ENCODE measurements around the gene MEAF6.
A peak's percentile ranks its signal among the peaks of the same experiment; 100 is the strongest.

Gene MEAF6

DNA sequence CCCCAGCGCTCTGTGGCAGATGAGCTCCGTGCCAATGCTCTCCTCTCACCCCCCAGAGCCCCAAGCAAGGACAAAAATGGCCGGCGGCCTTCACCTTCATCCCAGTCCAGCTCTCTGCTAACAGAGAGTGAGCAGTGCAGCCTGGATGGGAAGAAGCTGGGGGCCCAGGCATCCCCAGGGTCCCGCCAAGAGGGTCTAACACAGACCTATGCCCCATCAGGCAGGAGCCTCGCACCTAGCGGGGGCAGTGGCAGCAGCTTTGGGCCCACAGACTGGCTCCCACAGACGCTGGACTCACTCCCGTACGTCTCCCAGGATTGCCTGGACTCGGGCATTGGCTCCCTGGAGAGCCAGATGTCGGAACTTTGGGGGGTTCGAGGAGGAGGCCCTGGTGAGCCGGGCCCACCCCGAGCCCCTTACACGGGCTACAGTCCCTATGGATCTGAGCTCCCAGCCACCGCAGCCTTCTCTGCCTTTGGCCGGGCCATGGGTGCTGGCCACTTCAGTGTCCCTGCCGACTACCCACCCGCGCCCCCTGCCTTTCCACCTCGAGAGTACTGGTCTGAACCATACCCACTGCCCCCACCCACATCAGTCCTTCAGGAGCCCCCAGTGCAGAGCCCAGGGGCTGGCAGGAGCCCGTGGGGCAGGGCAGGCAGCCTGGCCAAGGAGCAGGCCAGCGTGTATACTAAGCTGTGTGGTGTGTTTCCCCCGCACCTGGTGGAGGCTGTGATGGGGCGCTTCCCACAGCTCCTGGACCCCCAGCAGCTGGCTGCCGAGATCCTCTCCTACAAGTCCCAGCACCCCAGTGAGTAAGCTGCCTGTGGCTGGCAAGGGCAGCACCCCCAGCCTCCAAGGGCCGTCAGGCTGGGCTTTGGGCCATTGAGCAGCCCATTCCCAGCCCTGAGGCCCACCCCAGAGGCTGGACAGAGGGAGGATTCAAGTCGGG, 31.5 kb downstream of the MEAF6 start:
- no peak for DNase-seq

DNA sequence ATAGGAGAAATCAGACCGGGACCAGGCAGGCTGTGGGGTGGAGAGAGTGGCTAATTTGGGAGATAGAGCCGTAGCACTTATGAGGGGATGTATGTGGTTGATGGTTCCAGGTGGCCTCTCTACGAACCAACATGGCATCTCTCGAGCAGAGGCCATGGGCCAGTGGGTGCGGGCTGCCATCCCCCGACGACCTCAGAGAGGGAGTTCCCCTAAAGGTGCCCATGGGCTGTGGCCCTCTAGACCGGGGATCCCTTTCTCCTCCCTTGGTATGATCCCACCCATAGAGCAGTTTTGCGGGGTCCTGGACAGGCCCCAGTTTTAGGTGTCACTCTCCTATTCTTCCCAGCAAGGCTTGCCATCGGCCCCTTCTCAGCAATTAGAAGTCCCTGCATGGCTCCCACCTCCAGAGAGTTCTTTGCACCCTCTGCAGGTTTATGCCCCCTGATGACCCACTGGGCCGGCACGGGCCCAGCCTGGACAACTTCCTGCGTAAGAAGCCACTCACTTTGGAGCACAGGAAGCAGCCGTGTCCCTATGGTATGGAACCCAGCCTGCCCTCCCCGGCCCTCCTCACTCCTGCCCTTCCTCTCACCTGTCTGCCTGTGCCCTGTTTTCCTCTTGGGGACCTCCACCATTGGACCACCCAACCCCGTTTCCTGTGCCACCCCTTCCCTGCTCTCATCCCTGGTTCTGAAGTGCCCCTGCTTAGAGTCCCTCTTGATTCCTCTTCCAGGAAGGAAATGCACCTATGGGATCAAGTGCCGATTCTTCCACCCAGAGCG, 32.4 kb downstream of the MEAF6 start:
- no peak for DNase-seq

- peak; percentile 51 for DNase-seq
These were observed 33.1 kb downstream of the MEAF6 start for GRCh38 chr1:37481289-37482003.

DNA sequence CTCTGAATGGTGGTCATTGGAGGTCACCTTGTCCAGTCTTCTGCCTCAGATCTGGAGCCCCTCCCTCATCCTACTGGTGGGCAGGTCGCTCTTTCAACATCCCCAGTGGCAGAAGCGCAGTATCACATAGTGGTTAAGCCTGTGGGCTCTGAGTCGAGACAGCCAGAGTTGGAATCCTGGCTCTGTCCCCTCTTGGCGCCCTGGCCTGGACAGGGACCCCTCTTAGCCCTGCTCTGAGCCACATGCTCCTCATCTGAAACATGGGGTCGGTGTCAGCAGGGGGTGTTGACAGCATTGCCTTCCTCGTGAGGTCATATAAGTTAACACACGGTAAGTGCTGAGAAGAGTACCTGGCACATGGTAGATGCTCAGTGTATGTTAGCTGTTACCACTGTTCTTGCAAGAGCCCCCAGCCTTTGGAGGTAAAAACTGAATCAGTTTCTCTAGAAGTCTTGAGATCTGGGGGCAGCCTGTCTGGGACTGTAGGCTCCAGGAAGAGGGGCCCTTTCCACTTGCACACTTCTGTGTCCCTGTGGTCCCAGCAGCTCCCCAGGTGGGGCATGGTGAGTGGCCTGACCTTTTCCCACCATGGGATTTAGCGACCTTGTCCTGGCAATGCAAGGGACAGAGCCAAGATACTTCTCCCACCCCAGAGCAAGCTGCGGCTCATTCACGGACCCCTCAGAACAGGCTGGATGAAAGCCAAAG, 33.8 kb downstream of the MEAF6 start:
- DNase-seq = no peak

- DNase-seq = no peak
These were observed 34.5 kb downstream of the MEAF6 start for GRCh38 chr1:37480125-37480466.

GRCh38 chr1:37479255-37480124, 35.1 kb downstream of the MEAF6 start:
- peak; percentile 96 for DNase-seq

GRCh38 chr1:37478890-37479254, 35.7 kb downstream of the MEAF6 start:
- peak; percentile 67 for DNase-seq

GRCh38 chr1:37478451-37478881, 36.1 kb downstream of the MEAF6 start:
- peak; percentile 75 for DNase-seq

- DNase-seq = no peak
These were observed 36.6 kb downstream of the MEAF6 start for GRCh38 chr1:37477946-37478345.

DNA sequence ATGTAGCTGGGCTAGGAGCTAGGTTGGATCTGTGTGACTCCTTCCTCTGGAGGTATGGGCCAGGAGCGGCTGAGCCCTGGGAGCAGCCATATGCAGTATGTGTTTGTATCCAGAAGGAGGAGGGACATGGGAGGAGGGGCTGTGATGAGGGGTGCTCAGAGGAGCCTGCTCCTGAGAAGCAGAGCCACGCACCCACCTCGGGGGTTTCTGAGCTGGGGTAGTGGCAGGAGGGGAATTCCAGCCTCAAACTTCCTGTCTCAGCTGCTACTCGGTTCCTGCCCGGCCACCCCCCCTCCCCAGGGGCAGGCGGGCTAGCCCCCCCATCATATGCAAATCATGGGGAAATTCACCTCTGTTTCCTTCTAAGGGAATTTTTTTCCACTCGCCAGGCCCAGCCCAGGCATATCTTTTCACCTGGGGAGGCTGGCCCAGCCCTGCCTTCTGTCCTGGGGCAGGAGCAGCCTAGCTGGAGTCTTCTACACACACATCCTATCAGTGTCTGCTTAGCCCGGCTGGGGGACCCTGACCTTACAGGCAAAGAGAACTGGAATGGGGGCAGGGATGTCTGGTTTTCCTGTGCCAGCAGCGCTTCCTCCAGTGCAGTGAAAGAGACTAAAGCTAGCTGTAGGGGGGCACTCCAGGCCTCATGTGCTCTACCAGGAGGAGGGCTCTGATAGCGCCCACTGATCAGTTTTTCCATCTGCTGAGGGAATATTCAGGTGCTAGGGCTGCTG, 37.2 kb downstream of the MEAF6 start:
- DNase-seq = peak; percentile 89

DNA sequence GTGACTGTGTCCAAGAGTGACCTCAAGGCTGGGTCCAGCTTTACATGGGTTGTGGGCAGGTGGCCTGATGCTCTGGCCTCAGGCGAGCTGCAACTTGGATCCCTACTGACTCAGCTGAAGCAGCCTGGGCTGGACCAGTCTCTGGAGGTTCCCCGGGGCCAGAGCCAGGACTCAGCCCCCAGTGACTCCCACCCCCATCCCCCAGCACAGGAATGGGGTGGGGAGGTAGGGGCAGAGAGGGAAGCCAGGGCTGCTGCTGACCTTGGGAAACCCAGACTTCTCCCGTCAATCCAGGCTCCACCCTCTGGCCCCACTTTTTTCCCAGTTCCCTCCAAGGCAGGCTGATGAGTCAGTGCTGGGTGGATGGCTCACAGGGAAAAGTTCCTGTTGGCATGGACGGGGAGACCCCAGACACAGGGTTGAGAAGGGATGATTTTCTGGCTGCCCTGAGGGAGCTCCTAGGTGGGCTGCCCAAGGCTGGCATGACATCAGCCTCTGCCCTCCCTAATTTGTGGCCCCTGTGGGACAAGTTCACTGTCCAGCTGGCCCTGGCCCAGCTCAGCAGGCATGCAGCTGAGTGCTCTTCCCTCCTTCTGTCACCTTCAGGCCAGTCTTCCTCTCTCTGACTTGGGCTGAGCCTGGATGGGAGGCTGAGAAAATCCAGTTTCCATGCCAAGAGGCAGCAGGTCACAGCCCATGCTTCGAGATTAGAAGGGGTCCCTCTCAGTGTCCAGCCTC, 37.9 kb downstream of the MEAF6 start:
- no peak for DNase-seq

DNA sequence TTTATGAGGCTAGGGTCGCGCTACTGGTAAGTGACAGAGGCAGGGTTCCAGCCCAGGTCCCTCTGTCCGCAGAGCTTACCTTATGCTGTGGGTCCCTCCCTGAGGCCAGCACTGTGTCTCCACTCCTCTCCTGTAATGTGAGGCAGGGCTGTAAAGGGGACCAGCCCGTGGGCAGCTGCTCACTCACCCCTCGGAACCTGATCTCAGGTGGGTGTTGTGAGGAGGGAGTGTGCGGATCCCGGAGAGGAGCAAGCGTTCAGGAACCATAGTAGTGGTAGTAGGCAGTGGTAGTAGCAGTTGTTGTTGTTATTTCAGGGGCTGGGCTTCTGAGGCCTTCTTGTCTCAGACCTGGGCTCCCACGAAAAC, 38.5 kb downstream of the MEAF6 start:
- no peak for DNase-seq

DNA sequence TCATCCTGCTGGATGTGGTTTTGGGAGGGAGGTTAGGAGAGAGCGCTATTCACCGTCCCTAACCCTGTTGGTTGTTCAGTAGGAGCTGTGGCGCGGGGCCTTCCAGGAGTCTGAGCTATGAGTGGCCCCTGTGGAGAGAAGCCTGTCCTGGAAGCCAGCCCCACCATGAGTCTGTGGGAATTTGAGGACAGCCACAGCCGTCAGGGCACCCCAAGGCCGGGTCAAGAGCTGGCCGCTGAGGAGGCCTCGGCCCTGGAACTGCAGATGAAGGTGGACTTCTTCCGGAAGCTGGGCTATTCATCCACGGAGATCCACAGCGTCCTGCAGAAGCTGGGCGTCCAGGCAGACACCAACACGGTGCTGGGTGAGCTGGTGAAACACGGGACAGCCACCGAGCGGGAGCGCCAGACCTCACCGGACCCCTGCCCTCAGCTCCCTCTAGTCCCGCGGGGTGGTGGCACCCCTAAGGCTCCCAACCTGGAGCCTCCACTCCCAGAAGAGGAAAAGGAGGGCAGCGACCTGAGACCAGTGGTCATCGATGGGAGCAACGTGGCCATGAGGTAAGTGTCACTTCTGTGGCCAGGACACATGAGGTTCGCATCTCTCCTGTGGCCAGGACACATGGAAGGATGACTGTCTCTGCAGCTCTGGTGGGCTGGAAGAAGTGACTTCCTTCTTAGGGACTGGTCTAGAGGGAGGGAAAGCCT, 39.0 kb downstream of the MEAF6 start:
- no peak for DNase-seq

- DNase-seq = no peak
These were observed 39.7 kb downstream of the MEAF6 start for GRCh38 chr1:37474697-37475379.

- DNase-seq = peak; percentile 96
These were observed 40.4 kb downstream of the MEAF6 start, which contains the start of gene ZC3H12A for GRCh38 chr1:37474046-37474696. TSS of gene ZC3H12A (plus strand) at chr1:37474580. CDS start at chr1:37475497, 917 bp downstream.

DNA sequence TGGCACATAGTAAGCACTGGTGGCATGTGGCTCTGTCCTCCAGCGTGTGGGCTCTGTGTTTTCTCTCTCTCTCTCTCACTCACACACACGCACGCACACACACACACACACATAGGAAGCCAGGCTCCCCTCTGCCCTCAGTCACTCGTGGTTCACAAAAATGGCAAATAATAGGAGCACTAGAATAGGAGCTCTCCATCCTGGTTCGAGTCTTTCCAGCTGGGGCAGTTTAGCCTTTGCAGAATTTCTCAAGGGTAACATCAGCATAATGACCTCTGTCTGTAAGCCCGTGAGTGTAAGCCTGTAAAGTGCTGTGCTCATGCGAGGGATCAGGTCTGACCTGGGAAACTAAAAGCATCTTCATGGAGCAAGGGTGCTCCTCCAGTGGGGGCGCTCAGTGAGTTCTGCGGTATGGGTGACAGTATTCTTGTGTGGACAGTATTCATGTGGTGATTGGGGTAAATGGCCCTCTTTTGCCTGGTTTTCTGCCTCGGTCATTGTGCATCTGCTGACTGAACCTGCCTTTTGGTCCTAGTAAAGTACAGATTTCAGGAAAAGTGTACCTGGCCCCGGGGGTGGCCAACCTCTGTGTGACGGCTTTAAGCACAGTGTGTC, 41.0 kb downstream of the MEAF6 start:
- DNase-seq = no peak

GRCh38 chr1:37472994-37473393, 41.6 kb downstream of the MEAF6 start:
- DNase-seq = no peak

DNA sequence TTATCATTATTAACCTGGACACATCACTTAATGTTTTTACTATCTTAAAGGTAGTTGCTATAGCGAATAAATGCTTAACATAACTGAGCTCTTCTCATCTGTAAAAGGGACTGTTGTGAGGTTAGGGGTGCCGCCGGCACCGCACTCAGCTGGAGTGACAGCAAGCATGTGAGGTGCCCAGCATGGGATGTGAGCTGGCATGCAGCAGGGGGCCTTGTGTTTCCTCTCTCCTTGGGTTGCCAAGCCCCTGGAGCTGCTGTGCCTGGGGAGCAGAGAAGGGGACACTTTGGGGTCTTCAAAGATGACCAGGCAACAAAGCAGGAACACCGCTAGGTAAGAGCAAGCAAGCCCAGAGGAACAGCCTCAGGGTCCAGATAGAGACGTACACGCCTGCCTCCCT, 42.3 kb downstream of the MEAF6 start:
- no peak for DNase-seq
